Ascending aorta (tissue), 2 donors: ENCODE data around the gene FOXK2. TPM values are rescaled to one million over a fixed set of nuclear protein-coding genes. Genes with fewer than 3 reads are reported as not detected.
A peak's percentile ranks its signal among the peaks of the same experiment; 100 is the strongest.

ENCODE experiments used
- DNase-seq, 2 donors: peaks; one replicate each; pipeline ENCODE4 v3.0.0-alpha.2; 2019; ENCODE audit warnings: low spot score in 2 of 2
- H3K27ac ChIP-seq, 2 donors: fragments of 200-600 bp; sonication (generic); one replicate each; pipeline ENCODE4 v1.5.1; 2016 to 2017; ENCODE audit warnings: mild to moderate bottlenecking in 1 of 2
- H3K27me3 ChIP-seq: fragments of 200-600 bp; sonication (generic); one replicate; pipeline ENCODE4 v1.5.1; 2017
- H3K36me3 ChIP-seq, 2 donors: fragments of 200-600 bp; sonication (generic); one replicate each; pipeline ENCODE4 v1.5.1; 2016
- H3K4me1 ChIP-seq, 2 donors: fragments of 200-600 bp; sonication (generic); one replicate each; pipeline ENCODE4 v1.5.1; 2016 to 2017; ENCODE audit warnings: mild to moderate bottlenecking in 1 of 2
- H3K4me3 ChIP-seq, 2 donors: fragments of 200-600 bp; sonication (generic); one replicate each; pipeline ENCODE4 v1.5.1; 2016 to 2017; ENCODE audit warnings: mild to moderate bottlenecking in 1 of 2
- H3K9me3 ChIP-seq, 2 donors: fragments of 200-600 bp; sonication (generic); one replicate each; pipeline ENCODE4 v1.5.1; 2016
- intact Hi-C: fragments of 100-400 bp; cut with DNase I; formaldehyde crosslinking; loops from one replicate; pipeline ENCODE4 v1.15.1; 2023
- total RNA-seq: library from RNA; depleted of rRNA; stranded (reverse); fragments of >200 nt; gene quantifications from one replicate; pipeline ENCODE4 v1.1.0, GENCODE V29; 2016
- TF ChIP-seq, protein P1 (sequence below), 3 experiments: fragments of 200-600 bp in 2 of 3; fragments of 450-650 bp in 1 of 3; sonication (generic) in 2 of 3; IDR thresholded peaks; one replicate each; pipeline ENCODE4 v1.5.1; 2016 to 2019; ENCODE audit warnings: antibody characterized with exemption in 3 of 3, mild to moderate bottlenecking in 1 of 3, moderate library complexity in 1 of 3

Gene FOXK2
- 131 TPM for total RNA-seq

GRCh38 chr17:82518826-82519810 is at the start of gene FOXK2:
Gene FOXK2, plus strand, starts transcription at chr17:82519732. Its CDS starts 157 bp downstream, at chr17:82519889.
- DNase-seq: peak; percentile 80 to 95
- Histone ChIP-seq H3K9me3 (no peaks in the 10 kb centered on the region), H3K27me3 (no peaks in the 10 kb centered on the region), H3K27ac (peak within 1 kb of the TSS; percentile 88 to 99), H3K4me1 (peaks cover 0 to 8% of the 10 kb centered on the region in 2 donors), H3K36me3 (no peaks in the 10 kb centered on the region), H3K4me3 (peak within 1 kb of the TSS; percentile 81 to 84)
- intact Hi-C loops: loop anchor here (1.0 to 2.0 kb wide), 4 partner anchors 18 to 61 kb away; partner anchors contain the start of gene NARF
- TF ChIP-seq, protein P1, sequence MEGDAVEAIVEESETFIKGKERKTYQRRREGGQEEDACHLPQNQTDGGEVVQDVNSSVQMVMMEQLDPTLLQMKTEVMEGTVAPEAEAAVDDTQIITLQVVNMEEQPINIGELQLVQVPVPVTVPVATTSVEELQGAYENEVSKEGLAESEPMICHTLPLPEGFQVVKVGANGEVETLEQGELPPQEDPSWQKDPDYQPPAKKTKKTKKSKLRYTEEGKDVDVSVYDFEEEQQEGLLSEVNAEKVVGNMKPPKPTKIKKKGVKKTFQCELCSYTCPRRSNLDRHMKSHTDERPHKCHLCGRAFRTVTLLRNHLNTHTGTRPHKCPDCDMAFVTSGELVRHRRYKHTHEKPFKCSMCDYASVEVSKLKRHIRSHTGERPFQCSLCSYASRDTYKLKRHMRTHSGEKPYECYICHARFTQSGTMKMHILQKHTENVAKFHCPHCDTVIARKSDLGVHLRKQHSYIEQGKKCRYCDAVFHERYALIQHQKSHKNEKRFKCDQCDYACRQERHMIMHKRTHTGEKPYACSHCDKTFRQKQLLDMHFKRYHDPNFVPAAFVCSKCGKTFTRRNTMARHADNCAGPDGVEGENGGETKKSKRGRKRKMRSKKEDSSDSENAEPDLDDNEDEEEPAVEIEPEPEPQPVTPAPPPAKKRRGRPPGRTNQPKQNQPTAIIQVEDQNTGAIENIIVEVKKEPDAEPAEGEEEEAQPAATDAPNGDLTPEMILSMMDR (IDR thresholded peaks at IDR 0.05): no peak

GRCh38 chr17:82470065-82470464 is 49.5 kb upstream of the FOXK2 start:
- intact Hi-C loops: no loop called here

DNA sequence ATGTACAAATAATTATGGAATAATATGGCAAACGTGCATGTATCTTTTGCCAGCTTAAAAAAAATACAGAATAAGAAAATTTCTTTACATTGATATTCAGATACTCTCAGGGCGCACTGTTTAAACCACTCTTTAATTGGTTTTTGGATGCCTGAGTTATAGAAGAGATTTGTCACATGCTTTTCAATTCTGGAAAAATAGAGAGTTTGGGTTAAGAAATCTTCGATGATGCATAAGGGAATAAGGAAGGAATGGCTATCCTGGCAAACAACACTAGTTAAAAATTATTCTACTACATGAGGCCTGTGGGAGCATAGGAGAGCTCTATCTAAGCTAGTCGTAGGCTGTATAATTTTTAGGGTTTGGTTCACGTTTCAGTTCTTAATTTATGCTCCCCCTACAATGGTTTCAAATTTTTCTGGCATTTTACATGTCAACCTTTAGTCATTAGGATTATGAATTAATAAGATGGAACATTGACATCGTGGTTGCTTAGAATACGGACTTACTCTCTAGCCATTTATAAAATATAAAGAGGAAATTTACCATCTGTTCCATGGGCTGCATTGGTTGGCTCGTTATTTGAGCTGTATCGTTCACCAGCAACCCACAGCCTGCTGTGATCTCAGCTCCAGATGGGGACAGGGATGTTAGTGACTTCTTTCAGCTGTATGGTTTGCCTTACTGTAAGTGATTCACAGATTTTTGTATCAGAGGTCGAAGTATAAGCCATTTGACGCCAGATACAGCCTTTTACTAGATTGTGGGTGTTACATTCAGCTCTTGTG is 45.1 kb upstream of the FOXK2 start:
- DNase-seq: no peak
- no peaks in the 10 kb centered on the region for H3K9me3 ChIP-seq
- H3K27me3 ChIP-seq: no peaks in the 10 kb centered on the region
- H3K4me3 ChIP-seq: no peak overlapping the region
- intact Hi-C loops: no loop called here
- no peak overlapping the region for H3K27ac ChIP-seq
- H3K36me3 ChIP-seq: peaks cover 56 to 86% of the 10 kb centered on the region in 2 donors
- TF ChIP-seq, protein P1 (IDR thresholded peaks at IDR 0.05): no peak
- no peaks in the 10 kb centered on the region for H3K4me1 ChIP-seq

More at GRCh38 chr17:82470065-82470464, 49.5 kb upstream of the FOXK2 start:
- H3K4me1 ChIP-seq: no peaks in the 10 kb centered on the region
- no peak overlapping the region for H3K27ac ChIP-seq
- H3K4me3 ChIP-seq: no peak overlapping the region
- TF ChIP-seq, protein P1 (IDR thresholded peaks at IDR 0.05): no peak
- no peaks in the 10 kb centered on the region for H3K27me3 ChIP-seq
- peaks cover 63 to 85% of the 10 kb centered on the region in 2 donors for H3K36me3 ChIP-seq
- DNase-seq: no peak
- no peaks in the 10 kb centered on the region for H3K9me3 ChIP-seq

- no peak overlapping the region for H3K4me3 ChIP-seq
- H3K9me3 ChIP-seq: no peaks in the 10 kb centered on the region
- no peak for DNase-seq
- no peaks in the 10 kb centered on the region for H3K27me3 ChIP-seq
- TF ChIP-seq, protein P1 (IDR thresholded peaks at IDR 0.05): no peak
- H3K4me1 ChIP-seq: no peaks in the 10 kb centered on the region
- H3K27ac ChIP-seq: no peak overlapping the region
- peaks cover 59 to 87% of the 10 kb centered on the region in 2 donors for H3K36me3 ChIP-seq
- intact Hi-C loops: no loop called here
These were observed 44.1 kb upstream of the FOXK2 start for GRCh38 chr17:82475458-82475857.

GRCh38 chr17:82477934-82478333 is 41.6 kb upstream of the FOXK2 start:
- Histone ChIP-seq H3K9me3 (no peaks in the 10 kb centered on the region), H3K27me3 (no peaks in the 10 kb centered on the region), H3K4me3 (no peak overlapping the region), H3K36me3 (peaks cover 70 to 93% of the 10 kb centered on the region in 2 donors), H3K27ac (no peak overlapping the region), H3K4me1 (no peaks in the 10 kb centered on the region)
- TF ChIP-seq, protein P1 (IDR thresholded peaks at IDR 0.05): no peak
- DNase-seq: no peak
- intact Hi-C loops: no loop called here
